Suprapubic skin (tissue), 3 donors: ENCODE data around the gene DDR1.

Experiments
- CTCF ChIP-seq, 2 donors: fragments of 200-600 bp in 1 of 2; fragments of 450-650 bp in 1 of 2; sonication (generic) in 1 of 2; IDR thresholded peaks; one replicate each; pipeline ENCODE4 v1.5.1; 2016 to 2019; ENCODE audit warnings: antibody characterized with exemption in 2 of 2, mild to moderate bottlenecking in 1 of 2, moderate library complexity in 1 of 2
- EP300 ChIP-seq: sonication (generic); formaldehyde crosslinking; IDR thresholded peaks from one replicate; pipeline ENCODE4 v1.6.1; 2017; ENCODE audit warnings: antibody characterized with exemption
- POLR2A ChIP-seq, 2 donors: fragments of 450-650 bp; IDR thresholded peaks; one replicate each; pipeline ENCODE4 v1.6.1; 2017; ENCODE audit warnings: antibody characterized with exemption in 2 of 2, mild to moderate bottlenecking in 2 of 2, moderate library complexity in 2 of 2

- TF ChIP-seq POLR2A (IDR thresholded peaks at IDR 0.05) (no peak), CTCF (IDR thresholded peaks at IDR 0.05) (no peak), EP300 (no peak)
Measured at GRCh38 chr6:30880698-30881252, 3.5 kb upstream of the DDR1 start.
